HCT116 (cell line): ENCODE measurements around the gene FBXO31.

Source experiments
- EGR1 ChIP-seq: IDR thresholded peaks from 2 replicates; pipeline ENCODE4 v1.6.1; 2012; ENCODE audit warnings: low read depth
- ELF1 ChIP-seq: IDR thresholded peaks from 2 replicates; pipeline ENCODE4 v1.6.1; 2012; ENCODE audit warnings: low read depth, borderline replicate concordance
- EZH2 ChIP-seq: fragments of 200-600 bp; sonication (generic); IDR thresholded peaks from 2 replicates; pipeline ENCODE4 v1.6.1; 2017; ENCODE audit warnings: antibody characterized with exemption, mixed run types
- EZH2phosphoT487 ChIP-seq: fragments of 200-600 bp; IDR thresholded peaks from 2 replicates; pipeline ENCODE4 v1.6.1; 2018; ENCODE audit warnings: antibody characterized with exemption, borderline replicate concordance
- FOSL1 ChIP-seq: IDR thresholded peaks from 2 replicates; pipeline ENCODE4 v1.6.1; 2012; ENCODE audit warnings: low read depth
- POLR2A ChIP-seq: IDR thresholded peaks from 2 replicates; pipeline ENCODE4 v1.7.0; 2011; ENCODE audit warnings: borderline replicate concordance; ENCODE audit not compliant: insufficient read depth, insufficient read length; ENCODE audit errors: extremely low read depth
- POLR2AphosphoS5 ChIP-seq: IDR thresholded peaks from 2 replicates; pipeline ENCODE4 v1.6.1; 2011; ENCODE audit warnings: mild to moderate bottlenecking, low read depth, low read length, moderate library complexity
- SP1 ChIP-seq: IDR thresholded peaks from 2 replicates; pipeline ENCODE4 v1.6.1; 2012; ENCODE audit warnings: low read depth
- TCF7L2 ChIP-seq: IDR thresholded peaks from 2 replicates; pipeline ENCODE4 v1.7.0; 2011; ENCODE audit warnings: borderline replicate concordance, inconsistent platforms; ENCODE audit not compliant: insufficient read depth, insufficient read length; ENCODE audit errors: extremely low read depth
- YY1 ChIP-seq: IDR thresholded peaks from 2 replicates; pipeline ENCODE4 v1.6.1; 2011; ENCODE audit warnings: low read length, low read depth, moderate library complexity, mild to moderate bottlenecking; ENCODE audit not compliant: insufficient replicate concordance; ENCODE audit errors: extremely low read depth
- ZFX ChIP-seq: fragments of 450-650 bp; IDR thresholded peaks from 2 replicates; pipeline ENCODE4 v1.6.1; 2017
- TF ChIP-seq, protein P1 (sequence below), 3 experiments: fragments of 200-600 bp in 1 of 3; sonication (generic) in 1 of 3; IDR thresholded peaks in 2 of 3; conservative IDR thresholded peaks in 1 of 3; 2 replicates each; pipeline ENCODE4 v1.5.1; 2012 to 2017; ENCODE audit warnings: low read depth in 2 of 3, low read length in 2 of 3, antibody characterized with exemption in 1 of 3, borderline replicate concordance in 1 of 3, control low read depth in 1 of 3, mild to moderate bottlenecking in 1 of 3, mixed read lengths in 1 of 3, mixed run types in 1 of 3, moderate library complexity in 1 of 3; ENCODE audit not compliant: insufficient read depth in 1 of 3
- TF ChIP-seq, protein P2 (sequence below): IDR thresholded peaks from 2 replicates; pipeline ENCODE4 v1.6.1; 2012; ENCODE audit warnings: low read depth
- TF ChIP-seq, protein P3 (sequence below): IDR thresholded peaks from 2 replicates; pipeline ENCODE4 v1.6.1; 2012

DNA sequence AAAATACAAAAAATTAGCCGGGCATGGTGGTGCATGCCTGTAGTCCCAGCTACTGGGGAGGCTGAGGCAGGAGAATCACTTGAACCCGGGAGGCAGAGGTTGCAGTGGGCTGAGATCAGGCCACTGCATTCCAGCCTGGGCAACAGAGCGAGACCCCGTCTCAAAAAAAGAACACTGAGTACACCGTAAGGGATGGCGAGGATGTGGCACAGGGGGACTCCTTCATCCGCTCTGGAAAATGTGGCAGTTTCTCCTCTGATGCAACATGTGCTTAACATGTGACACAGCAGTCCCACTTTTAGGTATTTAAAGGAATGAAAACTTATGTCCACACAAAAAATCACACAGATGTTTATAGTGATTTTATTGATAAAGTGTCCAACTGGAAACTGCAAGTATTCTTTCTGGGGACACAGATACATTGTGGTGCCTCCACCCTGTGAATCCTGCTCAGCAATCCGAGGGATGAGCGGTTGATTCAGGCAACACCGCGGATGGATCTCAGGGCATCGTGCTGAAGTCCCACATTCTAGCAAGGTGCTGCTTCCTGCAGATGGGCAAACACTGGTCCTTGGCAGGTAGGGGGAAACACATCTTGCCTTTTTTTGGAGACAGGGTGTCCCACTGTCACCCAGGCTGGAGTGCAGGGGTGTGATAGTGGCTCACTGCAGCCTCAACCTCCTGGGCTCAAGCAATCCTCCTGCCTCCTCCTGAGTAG is 62.9 kb downstream of the FBXO31 start:
- TF ChIP-seq, protein P1, sequence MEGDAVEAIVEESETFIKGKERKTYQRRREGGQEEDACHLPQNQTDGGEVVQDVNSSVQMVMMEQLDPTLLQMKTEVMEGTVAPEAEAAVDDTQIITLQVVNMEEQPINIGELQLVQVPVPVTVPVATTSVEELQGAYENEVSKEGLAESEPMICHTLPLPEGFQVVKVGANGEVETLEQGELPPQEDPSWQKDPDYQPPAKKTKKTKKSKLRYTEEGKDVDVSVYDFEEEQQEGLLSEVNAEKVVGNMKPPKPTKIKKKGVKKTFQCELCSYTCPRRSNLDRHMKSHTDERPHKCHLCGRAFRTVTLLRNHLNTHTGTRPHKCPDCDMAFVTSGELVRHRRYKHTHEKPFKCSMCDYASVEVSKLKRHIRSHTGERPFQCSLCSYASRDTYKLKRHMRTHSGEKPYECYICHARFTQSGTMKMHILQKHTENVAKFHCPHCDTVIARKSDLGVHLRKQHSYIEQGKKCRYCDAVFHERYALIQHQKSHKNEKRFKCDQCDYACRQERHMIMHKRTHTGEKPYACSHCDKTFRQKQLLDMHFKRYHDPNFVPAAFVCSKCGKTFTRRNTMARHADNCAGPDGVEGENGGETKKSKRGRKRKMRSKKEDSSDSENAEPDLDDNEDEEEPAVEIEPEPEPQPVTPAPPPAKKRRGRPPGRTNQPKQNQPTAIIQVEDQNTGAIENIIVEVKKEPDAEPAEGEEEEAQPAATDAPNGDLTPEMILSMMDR (IDR thresholded peaks at IDR 0.05 in 2 of 3, conservative IDR thresholded peaks at IDR 0.05 in 1 of 3; ENCODE audit: borderline replicate concordance in 1 of 3, insufficient read depth in 1 of 3, low read depth in 2 of 3, low read length in 2 of 3) = no peak
- no peak for TF ChIP-seq POLR2A
- TF ChIP-seq FOSL1 = no peak
- TF ChIP-seq POLR2AphosphoS5 = no peak
- no peak for TF ChIP-seq ZFX
- no peak for TF ChIP-seq EZH2
- TF ChIP-seq, protein P2, sequence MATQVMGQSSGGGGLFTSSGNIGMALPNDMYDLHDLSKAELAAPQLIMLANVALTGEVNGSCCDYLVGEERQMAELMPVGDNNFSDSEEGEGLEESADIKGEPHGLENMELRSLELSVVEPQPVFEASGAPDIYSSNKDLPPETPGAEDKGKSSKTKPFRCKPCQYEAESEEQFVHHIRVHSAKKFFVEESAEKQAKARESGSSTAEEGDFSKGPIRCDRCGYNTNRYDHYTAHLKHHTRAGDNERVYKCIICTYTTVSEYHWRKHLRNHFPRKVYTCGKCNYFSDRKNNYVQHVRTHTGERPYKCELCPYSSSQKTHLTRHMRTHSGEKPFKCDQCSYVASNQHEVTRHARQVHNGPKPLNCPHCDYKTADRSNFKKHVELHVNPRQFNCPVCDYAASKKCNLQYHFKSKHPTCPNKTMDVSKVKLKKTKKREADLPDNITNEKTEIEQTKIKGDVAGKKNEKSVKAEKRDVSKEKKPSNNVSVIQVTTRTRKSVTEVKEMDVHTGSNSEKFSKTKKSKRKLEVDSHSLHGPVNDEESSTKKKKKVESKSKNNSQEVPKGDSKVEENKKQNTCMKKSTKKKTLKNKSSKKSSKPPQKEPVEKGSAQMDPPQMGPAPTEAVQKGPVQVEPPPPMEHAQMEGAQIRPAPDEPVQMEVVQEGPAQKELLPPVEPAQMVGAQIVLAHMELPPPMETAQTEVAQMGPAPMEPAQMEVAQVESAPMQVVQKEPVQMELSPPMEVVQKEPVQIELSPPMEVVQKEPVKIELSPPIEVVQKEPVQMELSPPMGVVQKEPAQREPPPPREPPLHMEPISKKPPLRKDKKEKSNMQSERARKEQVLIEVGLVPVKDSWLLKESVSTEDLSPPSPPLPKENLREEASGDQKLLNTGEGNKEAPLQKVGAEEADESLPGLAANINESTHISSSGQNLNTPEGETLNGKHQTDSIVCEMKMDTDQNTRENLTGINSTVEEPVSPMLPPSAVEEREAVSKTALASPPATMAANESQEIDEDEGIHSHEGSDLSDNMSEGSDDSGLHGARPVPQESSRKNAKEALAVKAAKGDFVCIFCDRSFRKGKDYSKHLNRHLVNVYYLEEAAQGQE = no peak
- no peak for TF ChIP-seq SP1
- TF ChIP-seq ELF1 = no peak
- TF ChIP-seq EZH2phosphoT487 = no peak
- TF ChIP-seq TCF7L2 = no peak
- no peak for TF ChIP-seq YY1
- TF ChIP-seq, protein P3, sequence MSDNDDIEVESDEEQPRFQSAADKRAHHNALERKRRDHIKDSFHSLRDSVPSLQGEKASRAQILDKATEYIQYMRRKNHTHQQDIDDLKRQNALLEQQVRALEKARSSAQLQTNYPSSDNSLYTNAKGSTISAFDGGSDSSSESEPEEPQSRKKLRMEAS = no peak
- TF ChIP-seq EGR1 = no peak
